Right renal pelvis (tissue), 4 donors: ENCODE results near the gene AHNAK. TPM values are rescaled to one million over a fixed set of nuclear protein-coding genes. Genes with fewer than 3 reads are reported as not detected.

Experiments
- DNase-seq, 4 donors: peaks; one replicate each; pipeline ENCODE4 v3.0.0-alpha.2; 2013; ENCODE audit warnings: low read depth in 4 of 4, low spot score in 3 of 4, missing footprints in 1 of 4
- polyA plus RNA-seq, 4 donors: library from polyadenylated mRNA; unstranded; fragments of 120-200 nt; gene quantifications; one replicate each; pipeline ENCODE4 v1.2.1, GENCODE V29; 2013; ENCODE audit not compliant: insufficient read length in 4 of 4

The AHNAK gene
- polyA plus RNA-seq, 4 donors: 186 to 212 (median 195) TPM

- DNase-seq: no peak
Measured at GRCh38 chr11:62538470-62539237, 8.0 kb downstream of the AHNAK start.

DNA sequence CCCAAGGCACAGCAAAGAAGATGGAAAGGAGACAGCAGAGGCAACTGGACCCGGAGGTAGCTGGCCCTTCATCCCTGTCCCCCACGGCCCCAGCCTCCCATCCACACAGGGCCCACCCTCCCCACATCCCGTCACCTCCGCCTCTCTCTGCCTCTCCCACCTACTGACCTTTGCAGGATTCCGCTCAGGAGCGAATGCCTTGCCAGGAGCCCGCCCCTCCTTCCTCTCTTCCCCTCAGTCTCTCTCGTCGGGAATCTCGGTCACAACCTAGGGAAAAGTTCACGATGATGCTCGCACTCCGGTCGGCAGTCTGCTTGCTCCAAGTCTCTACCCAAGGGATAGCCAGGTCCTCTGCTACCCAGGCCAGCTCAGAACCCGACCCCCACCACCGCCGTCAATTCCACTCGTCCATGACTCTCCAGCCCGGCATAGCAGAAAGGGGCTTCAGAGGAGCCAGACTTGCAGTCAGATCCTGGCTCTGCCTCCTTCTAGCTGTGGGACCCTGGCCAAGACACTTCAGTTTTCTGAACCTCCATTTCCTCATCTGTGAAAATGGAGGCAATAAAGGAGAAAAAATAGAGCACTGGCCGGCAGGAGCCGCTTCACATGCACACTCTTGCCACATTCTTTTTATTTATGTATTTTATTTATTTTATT is 10.2 kb downstream of the AHNAK start:
- DNase-seq: no peak

GRCh38 chr11:62535802-62536201 is 10.8 kb downstream of the AHNAK start:
- no peak for DNase-seq

- no peak for DNase-seq
Measured at GRCh38 chr11:62534779-62535545, 11.6 kb downstream of the AHNAK start.

- DNase-seq: no peak
Measured at GRCh38 chr11:62532096-62532495, 14.5 kb downstream of the AHNAK start.

- DNase-seq: no peak
Measured at GRCh38 chr11:62516736-62517371, 29.8 kb downstream of the AHNAK start.

DNA sequence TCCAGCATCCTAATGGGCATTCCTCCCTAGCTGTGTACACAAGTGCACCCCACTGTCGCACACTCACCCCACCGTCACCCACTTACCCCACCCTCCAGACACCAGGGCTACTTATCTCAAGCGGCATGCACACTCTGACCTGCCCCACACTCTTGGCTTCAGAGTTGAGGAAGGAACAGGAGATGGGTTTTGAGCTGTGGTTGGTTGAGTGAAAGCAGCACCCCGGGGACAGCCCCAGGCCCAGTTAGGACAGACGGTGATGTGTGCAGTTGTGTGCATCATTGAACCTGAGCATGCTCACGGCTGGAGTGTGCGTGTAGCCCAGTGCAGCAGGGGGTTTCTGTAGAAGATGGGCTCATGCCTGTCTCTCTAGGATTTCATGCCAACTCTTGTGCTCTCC is 32.5 kb downstream of the AHNAK start:
- DNase-seq: no peak

DNA sequence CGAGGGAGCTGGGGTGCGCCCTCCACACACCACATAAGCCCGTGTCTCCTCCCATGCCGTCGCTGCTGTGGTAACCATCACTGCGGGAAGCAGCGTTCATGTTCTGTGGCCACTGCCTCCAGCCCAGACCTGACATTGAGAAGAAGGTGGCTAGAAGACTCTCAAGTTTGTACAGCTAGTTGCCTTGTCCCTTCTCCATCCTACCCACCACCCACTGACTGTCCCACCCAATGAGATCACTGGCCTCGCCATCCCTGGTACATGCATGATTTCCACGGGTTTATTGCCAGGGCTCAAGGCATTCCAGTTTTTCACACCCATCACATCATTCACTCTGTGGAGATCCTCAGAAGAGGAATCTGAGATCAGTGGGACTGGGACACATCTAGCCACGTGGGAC is 33.0 kb downstream of the AHNAK start:
- no peak for DNase-seq

DNA sequence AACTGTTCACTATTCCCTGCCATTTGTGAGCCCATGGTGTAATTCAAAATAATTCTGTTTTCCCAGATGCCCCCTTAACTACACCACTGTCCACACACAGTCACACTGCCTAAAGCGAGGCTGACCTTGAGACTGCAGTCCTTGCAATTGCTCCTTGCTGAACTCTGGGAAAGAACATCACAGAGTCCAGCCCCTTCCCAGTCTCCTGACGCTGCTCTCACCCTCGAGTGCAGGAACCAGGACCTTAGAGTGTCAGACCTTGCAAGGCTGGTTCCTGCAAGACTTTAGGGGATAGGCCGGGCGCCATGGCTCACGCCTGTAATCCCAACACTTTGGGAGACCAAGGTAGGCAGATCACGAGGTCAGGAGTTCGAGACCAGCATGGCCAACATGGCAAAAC is 33.6 kb downstream of the AHNAK start:
- DNase-seq: no peak

DNA sequence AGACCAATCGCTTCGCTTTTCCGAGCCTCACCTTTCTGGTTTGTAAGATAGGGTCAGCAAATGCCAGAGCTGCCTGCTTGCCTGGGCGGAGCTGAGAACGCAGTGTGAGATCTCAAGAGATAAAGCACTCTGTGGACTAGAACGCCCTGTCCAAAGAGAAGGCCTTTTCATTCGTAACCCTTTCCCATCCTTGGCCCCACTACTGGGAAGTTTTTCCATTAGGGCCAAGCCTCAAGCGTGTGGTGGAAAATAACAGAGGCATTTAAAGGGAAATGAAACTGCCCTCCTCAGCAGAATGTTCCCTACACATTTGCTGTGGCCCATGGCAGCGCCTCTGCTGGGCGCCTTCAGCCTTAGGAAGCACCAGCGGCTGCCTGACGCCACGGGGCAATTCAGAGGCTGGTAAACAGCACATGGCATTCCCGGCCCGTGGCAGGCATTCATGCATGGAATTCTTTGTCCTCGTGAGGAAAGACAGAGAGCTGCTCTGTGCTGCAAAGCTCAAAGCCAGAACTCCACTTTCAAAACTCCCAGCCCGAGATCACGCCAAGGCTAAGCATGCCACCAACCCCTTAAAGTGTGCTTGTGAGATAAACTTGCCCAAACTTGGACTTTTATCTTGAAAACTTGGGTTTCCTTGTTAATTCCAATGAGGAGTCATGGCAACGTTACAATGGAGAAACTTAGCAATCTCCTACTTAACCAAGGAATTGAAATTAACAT is 38.1 kb downstream of the AHNAK start:
- peak; percentile 45 to 68 (median 57) for DNase-seq

DNA sequence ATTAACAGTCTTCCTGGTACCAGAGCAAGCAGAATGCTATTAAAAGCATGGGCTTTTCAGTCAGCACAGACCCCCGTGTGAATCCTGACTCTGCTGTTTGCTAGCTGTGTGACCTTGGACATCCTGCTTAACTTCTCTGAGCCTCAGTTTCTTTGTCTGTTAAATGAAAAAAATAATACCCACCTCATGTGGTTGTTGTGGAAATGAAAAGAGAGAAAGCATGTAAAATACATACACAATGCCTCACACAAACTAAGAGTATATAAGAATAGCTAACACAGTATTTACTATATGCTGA is 39.5 kb downstream of the AHNAK start:
- no peak for DNase-seq

DNA sequence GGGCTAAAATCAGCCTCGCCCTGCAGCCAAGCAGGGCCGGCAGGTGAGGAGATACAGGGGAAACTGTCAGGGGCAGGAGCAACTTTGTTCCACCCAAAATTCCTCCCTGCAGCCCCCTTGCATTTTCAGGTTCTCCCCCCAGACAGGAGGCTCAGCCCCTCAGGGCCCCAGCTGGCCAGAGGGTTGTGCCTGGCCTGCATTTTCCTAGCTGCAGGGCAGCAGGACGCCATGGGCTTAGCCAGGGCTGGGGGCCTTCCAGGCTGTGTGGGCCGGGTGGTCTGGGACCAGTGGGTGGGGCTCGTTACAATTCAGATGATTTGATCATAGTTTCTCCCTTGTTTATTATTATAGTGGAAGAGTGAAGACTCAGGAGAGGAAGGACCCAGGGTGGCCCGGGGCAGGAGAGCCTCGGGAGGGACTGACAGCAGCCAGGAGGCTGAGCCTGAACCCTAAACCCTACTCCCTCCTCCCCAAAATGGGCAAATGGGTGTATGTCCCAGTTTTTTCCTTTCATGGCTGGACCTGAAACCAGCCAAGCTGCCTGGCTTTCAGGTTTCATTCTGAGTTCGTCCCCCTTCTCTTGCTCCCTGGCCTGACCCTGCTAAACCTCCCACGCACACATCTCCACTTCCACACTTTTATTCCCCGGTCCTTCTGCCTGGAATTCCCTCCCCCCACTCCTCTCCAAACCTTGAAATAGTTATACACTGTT is 40.0 kb downstream of the AHNAK start:
- no peak for DNase-seq

GRCh38 chr11:62505440-62506091 is 41.0 kb downstream of the AHNAK start:
- DNase-seq: no peak

- DNase-seq: no peak
Measured at GRCh38 chr11:62505059-62505439, 41.6 kb downstream of the AHNAK start.

DNA sequence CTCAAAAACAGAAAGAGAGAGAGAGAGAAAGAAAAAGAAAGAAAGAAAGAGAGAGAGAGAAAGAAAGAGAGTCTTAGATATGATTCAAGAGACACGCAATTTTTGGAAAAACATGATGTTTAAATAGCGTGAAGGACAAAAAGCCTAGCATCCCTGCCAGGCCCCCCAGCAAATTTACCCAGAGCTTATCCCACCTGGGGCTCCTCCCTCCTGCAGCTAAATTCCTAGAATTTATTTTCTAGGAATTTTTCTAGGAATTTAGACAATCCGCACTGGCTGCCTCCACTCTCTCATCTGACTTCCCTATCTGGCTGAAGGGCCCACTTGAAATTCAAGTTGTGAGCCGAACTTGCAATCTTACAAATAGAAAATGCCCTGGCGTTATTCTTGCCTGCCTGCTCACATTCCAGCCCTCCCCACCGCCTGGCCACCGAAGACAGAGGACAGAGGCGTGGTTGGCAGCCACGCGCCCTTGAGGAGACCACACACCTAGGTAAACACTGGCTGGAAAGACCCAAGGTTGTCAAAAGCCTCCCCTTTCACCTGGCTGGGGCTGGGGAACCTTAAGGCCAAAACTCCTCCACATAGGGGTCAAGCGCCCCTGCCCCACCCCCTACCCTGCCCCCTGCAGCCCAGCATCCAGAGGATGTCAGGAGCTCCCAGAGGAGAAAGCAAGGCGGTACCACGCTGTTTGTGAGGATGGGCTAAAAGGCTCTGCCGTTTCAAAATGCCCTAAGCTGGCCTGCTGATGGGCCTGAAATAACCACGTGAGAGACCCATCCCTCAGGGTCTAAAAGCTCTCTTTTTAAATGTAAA is 42.2 kb downstream of the AHNAK start:
- DNase-seq: no peak

DNA sequence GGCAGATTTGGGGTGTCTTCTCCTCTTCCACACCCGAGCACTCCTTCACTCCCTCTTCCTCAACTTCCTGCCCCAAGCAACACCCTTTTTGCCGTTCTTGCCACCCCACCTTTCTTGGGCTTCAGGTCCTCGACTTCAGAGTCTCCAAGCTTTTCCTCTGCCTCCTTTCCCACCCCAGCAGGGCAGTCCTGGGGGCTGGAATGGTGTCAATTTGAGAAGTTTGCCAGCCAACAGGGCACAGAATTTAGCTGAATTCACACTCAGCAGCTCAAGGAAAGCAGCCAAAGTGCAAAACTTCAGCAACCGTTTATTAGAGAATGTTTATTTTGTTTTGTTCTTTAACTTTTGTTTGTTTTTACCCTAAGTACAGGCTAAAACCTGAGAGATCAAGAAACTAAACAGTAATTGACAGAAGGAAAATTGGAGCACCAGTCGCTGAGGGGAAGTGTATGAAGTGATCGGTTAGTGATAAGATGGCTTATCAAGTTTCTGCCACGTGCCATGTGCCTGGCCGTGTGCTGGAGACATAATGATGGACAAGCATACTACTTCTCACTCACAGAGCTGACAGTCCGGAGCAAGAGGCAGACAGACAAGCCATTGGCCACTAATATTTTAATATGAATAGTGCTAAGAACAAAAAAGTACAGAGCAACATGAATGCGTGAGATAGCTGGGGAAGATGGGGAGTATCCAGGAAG is 44.4 kb downstream of the AHNAK start:
- no peak for DNase-seq

GRCh38 chr11:62501432-62501891 is 45.1 kb downstream of the AHNAK start:
- DNase-seq: no peak

- DNase-seq: no peak
Measured at GRCh38 chr11:62500650-62501030, 46.0 kb downstream of the AHNAK start.
